NT2/D1 (cell line): ENCODE measurements around the gene ARHGAP5.

Experiments used
- SUZ12 ChIP-seq: IDR thresholded peaks from 2 replicates; pipeline ENCODE4 v1.6.1; 2011; ENCODE audit not compliant: insufficient read length, insufficient read depth; ENCODE audit errors: extremely low read depth
- ZNF274 ChIP-seq: IDR thresholded peaks from 2 replicates; pipeline ENCODE4 v1.6.1; 2011; ENCODE audit warnings: mild to moderate bottlenecking, low read depth, low read length

GRCh38 chr14:32121948-32122347, 44.8 kb downstream of the ARHGAP5 start:
- TF ChIP-seq ZNF274 (no peak), SUZ12 (no peak)
